Retina (tissue), 1 donor: Measurements from ENCODE around the gene NME1.
"Not testable (repeated sequence)": the region's sequence is repeated elsewhere in the genome, so short reads cannot be mapped to it uniquely, and the experiment has no call there.

Experiments
- DNase-seq: peaks from one replicate; pipeline ENCODE4 v3.0.0-alpha.2; 2016

NME1 gene

GRCh38 chr17:51147650-51148049 is 5.7 kb upstream of the NME1 start:
- no peak for DNase-seq

DNA sequence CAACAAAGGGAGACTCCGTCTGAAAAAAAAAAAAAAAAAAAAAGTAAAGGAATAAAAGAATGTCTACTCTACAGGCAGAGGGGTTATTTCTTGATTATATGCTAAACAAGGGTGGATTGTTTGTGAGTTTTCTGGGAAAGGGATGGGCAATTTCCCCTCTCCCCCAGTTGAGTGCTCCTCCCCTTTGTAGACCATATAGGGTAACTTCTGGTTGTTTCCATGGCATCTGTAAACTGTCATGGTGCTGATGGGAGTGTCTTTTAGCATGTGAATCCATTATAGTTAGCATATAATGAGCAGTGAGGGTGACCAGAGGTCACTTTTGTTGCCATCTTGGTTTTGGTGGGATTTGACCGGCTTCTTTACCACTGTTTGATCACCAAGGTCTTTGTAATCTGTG is 4.2 kb upstream of the NME1 start:
- no peak for DNase-seq

GRCh38 chr17:51150932-51151331 is 2.4 kb upstream of the NME1 start:
- no peak for DNase-seq

- DNase-seq, result no peak
Observed at GRCh38 chr17:51152766-51153209, 571 bp upstream of the NME1 start.

DNA sequence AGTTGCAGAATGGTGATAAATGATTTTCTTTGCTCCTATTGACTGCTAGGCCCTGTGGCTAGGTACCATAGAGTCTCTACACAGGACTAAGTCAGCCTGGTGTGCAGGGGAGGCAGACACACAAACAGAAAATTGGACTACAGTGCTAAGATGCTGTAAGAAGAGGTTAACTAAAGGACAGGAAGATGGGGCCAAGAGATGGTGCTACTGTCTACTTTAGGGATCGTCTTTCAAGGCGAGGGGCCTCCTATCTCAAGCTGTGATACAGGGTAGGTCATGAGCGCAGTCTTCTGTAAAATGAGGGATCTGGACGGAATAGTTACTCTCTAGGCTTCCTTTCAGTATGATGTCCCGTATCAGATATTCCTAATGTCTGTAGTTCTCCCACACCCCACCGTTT is 817 bp downstream of the NME1 start:
- DNase-seq, result no peak

- no peak for DNase-seq
Observed at GRCh38 chr17:51155416-51155815, 2.1 kb downstream of the NME1 start.

DNA sequence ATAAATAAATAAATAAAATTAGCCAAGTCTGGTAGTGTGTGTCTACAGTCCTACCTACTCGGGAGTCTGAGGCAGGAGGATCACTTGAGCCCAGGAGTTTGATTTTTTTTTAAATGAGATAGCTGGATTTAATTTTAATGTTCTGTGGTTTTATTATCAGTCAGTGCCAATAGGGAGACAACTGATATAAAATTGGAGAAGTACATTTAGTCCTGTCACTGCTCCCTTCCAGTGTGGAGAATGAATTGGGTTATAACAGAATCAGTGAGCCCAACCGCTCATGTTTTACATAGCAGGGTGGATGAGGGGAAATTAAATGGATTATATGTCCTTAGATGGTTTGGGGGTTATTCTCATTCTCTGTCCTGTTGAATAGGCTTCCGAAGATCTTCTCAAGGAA is 6.2 kb downstream of the NME1 start:
- DNase-seq, result no peak

DNA sequence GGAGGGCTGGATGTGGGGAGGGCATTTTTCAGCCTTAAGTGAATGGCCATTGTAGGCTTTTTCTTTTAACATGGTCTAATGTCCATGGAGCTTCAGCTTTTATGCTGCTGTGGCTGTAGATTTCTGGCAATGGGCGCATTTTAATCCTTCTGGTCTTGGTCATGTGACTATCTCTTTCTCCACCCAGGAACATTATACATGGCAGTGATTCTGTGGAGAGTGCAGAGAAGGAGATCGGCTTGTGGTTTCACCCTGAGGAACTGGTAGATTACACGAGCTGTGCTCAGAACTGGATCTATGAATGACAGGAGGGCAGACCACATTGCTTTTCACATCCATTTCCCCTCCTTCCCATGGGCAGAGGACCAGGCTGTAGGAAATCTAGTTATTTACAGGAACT is 8.2 kb downstream of the NME1 start:
- no peak for DNase-seq

GRCh38 chr17:51164911-51165679 is 11.7 kb downstream of the NME1 start:
- DNase-seq, result no peak

- no peak for DNase-seq
Observed at GRCh38 chr17:51165680-51166197, 12.4 kb downstream of the NME1 start.

DNA sequence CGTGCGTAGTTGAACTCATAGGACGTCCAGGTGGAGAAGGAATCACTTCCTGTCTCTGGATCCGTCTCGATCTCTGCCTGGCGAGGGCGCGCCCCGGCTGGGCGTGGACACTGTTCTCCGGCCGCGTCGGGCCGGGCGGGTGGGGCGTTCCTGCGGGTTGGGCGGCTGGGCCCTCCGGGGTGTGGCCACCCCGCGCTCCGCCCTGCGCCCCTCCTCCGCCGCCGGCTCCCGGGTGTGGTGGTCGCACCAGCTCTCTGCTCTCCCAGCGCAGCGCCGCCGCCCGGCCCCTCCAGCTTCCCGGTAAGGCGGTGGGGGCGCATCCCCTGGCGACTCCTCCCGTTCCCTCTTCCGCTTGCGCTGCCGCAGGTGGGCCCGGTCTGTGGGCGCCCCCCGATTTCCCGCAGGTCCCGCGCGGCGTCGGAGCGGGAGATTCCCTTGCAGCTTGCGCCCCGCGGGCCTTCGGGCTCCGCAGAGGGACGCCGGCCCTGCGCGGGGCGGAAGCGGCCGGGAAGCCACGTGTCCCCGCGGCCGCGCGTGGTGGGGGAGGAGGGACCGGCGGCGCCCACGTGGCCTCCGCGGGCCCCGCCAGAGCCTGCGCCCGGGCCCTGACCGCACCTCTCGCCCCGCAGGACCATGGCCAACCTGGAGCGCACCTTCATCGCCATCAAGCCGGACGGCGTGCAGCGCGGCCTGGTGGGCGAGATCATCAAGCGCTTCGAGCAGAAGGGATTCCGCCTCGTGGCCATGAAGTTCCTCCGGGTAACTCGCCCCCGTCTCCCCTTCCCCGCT is 13.0 kb downstream of the NME1 start, which contains the start of gene NME2:
Gene NME2, plus strand, starts transcription at position 214 of the 789 bp plus-strand sequence. Its CDS starts 420 bp downstream, at position 634.
- peak; percentile 93 for DNase-seq

DNA sequence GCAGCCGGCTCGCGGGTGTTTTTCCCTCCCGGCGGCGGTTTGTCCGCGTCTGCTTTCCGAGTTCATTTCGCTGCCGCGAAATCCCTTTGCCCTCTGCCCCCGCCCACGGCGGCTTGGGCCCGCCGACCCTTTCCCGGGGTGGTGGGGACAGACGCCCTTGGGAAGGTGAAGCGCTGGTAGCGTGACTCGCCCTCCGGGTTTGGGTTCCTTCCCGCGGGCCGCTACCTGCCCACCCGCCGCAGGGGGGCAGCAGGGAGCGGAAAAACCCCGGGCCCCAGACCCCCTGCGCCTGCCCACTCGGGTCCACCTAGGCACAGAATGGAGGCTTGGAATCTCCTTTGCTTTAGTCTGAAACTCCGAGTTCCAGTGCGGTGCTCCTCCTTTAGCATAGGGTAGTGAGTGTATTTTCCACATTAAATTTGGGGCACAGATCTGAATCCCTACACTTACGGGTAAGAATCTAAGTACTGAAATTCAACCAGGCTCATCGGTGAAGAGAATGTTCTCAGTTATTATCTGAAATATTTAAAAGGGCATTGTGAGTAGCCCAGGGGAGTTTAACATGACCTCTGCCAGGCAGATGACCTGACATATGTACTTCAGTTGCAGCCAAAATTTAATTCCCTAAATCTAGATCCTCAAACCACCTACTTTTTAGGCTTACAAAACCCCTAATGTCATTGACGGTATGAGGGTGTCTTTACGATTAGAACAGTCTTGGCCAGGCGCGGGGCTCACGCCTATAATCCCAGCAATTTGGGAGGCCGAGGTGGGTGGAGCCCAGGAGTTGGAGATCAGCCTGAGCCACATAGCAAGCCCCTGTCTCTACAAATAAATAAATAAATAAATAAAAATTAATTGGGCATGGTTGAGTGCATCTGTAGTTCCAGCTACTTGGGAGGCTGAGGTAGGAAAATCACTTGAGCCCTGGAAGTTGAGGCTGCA is 13.9 kb downstream of the NME1 start:
- DNase-seq, result peak; percentile 80

DNA sequence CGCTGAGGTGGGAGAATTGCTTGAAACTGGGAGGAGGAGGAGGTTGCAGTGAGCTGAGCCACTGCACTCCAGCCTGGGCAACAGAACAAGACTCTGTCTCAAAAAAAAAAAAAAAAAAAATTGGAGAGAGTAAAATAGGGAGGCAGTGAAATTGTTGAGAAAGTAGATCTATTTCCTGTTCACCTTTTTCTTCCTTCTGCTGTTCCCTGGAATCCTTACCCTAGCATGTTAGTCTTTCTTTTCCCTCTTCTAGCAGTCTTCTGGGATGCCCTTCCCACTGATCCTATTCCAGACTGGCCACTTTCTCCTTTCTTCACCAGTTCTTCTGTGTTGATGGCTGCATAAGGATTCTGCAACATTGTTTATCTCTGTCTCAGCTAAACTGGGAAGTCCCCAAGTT is 16.0 kb downstream of the NME1 start:
- no peak for DNase-seq

GRCh38 chr17:51170736-51171135 is 17.4 kb downstream of the NME1 start:
- no peak for DNase-seq

DNA sequence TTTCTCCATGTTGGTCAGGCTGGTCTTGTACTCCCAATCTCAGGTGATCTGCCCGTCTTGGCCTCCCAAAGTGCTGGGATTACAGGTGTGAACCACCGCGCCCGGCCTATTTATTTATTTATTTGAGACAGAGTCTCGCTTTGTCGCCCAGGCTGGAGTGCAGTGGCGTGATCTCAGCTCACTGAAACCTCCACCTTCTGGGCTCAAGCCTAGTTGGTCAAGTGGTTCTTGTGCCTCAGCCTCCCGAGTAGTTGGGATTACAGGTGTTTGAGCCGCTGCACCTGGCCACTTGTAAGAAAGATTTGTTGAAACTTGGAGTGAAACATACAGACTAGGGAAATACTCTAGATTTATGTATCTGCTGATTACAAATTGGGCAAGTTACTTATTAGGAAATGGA is 18.7 kb downstream of the NME1 start:
- not testable (repeated sequence) for DNase-seq

DNA sequence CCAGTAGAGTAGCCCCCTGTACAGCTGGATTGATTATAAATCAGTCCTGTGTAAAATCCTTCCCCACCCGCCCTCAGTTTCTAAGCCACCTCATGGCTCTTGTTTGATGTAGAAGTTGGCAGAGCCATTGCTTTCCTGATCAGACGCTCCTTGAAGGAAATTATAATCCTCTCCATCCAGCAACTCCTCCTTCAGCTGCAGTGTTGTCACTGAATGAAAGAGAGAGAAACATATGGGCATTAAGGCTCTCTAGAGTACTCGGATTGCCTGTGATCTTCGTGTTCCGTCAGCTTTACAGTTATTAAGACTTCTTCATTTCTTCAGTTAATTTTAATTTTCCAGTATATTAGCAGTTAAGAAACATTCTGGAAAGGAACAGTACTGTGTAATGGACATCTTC is 27.1 kb downstream of the NME1 start:
- DNase-seq, result no peak

- DNase-seq, result no peak
Observed at GRCh38 chr17:51184124-51184523, 30.8 kb downstream of the NME1 start.

- no peak for DNase-seq
Observed at GRCh38 chr17:51185763-51186332, 32.5 kb downstream of the NME1 start.

DNA sequence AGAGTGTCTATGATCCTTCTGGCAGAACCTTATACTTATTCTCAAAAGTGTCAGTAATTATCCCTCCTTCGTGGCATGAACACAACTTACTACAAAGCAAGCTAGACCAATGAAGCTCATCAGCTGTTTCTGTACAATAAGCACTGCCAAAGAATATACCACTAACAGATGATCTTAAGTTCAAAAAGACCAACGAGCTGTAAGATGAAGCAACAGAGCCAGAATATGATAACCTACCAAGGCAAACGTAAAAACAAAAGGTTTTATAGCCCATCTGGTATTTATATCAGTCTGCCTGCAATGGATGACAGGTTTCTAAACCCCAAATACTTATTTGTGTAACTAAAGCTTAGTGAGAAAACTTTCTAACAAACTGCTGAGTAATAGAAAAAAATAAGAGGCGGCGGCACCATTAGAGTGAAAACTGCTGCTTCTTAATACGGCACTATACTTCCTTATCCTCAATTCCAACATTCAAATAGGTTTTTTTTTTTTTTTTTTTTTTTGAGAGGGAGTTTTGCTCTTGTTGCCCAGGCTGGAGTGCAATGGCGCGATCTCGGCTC is 35.0 kb downstream of the NME1 start:
- DNase-seq, result no peak

- no peak for DNase-seq
Observed at GRCh38 chr17:51189162-51189561, 35.8 kb downstream of the NME1 start.

DNA sequence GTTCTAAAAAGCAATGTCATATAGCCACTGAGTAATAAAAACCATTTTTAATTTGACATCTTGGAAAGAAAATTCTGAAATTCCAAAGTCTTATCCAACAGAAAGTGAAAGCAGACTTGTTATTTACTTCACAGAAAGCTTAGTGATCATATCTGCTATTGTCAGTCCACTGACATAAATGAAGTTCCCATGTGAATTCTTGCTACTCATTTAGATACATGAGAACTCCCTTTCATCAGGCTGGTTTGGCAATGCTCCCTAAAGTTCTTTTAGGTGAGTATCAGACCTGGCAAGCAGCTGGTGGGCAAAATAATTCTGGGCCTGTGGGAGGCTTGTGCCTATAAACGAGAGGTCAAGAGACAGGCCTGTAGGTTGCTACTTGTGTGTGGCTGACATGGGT is 36.3 kb downstream of the NME1 start:
- DNase-seq, result no peak

DNA sequence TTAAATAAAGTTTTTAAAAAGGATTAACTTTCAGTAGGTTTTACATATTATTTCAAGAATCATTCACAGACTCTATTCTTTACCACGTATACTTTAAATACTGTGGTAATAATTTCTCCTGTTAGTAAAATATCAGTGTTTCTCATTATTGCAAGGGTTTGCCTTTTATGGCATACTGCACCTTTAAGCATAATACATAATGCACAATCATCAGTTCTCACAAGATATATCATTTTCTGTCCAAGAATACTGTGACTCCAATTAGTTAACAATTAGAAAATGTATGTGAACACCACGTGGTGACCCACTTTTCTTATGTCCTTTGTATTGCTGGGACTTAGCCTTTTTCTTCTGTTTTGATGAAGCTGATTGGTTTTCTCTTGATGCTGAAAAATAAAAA is 38.5 kb downstream of the NME1 start:
- no peak for DNase-seq
